ENCODE results near the gene HORMAD1. TPM values are rescaled to one million over a fixed set of nuclear protein-coding genes. Genes with fewer than 3 reads are reported as not detected.

Gene HORMAD1
- total and polyA plus RNA-seq, 2 of the 8 experiments (the other 6 are each of a cell fraction or from before 2014, with no cell fraction given), result not detected

- H3K4ac ChIP-seq (replicated peaks; ENCODE audit: insufficient read length, low read depth, low read length), result no peak overlapping the region
- CTCF ChIA-PET (ENCODE audit: partially characterized antibody), result interaction anchor here (1.1 kb wide), 1 partner anchor 115 kb away, joined by 3 read pairs; no protein-coding TSS in a partner anchor
- no peaks in the 10 kb centered on the region for H3K36me3 ChIP-seq (ENCODE audit: control insufficient read depth in 2 of 4, insufficient read depth in 4 of 4, low read length in 3 of 4)
- H3K27me3 ChIP-seq (replicated peaks in 1 of 4; ENCODE audit: control insufficient read depth in 3 of 4, extremely low read depth in 1 of 4, insufficient read depth in 3 of 4, low read length in 3 of 4), result no peaks in the 10 kb centered on the region
- H3K23ac ChIP-seq (ENCODE audit: insufficient read length), result no peak overlapping the region
- no peak overlapping the region for H3K56ac ChIP-seq (replicated peaks; ENCODE audit: insufficient read length, low read depth, low read length)
- H3K4me1 ChIP-seq (replicated peaks in 1 of 4; ENCODE audit: control insufficient read depth in 3 of 4, insufficient read depth in 4 of 4, low read length in 3 of 4), result no peaks in the 10 kb centered on the region
- H4K8ac ChIP-seq (ENCODE audit: extremely low read depth, insufficient read depth, low read length), result no peak overlapping the region
- no peak overlapping the region for H4K91ac ChIP-seq (replicated peaks; ENCODE audit: insufficient read length, low read length)
- H3K18ac ChIP-seq (ENCODE audit: extremely low read depth, low read length), result no peak overlapping the region
- no peaks in the 10 kb centered on the region for H3K79me1 ChIP-seq (ENCODE audit: low read depth, low read length)
- H4K5ac ChIP-seq (ENCODE audit: insufficient read length, low read depth, low read length), result no peak overlapping the region
- H3K27ac ChIP-seq (ENCODE audit: low read depth, low read length), result no peak overlapping the region
- H3K9me3 ChIP-seq (ENCODE audit: insufficient read depth in 2 of 2, low read depth in 1 of 2, low read length in 1 of 2), result no peaks in the 10 kb centered on the region
- no peak overlapping the region for H3K4me2 ChIP-seq (ENCODE audit: insufficient read depth in 1 of 2, low read depth in 2 of 2, low read length in 2 of 2)
- DNase-seq (ENCODE audit: low read depth in 1 of 2, low spot score in 2 of 2) (no peak), FAIRE-seq (no peak)
- H3K79me2 ChIP-seq (ENCODE audit: control insufficient read depth in 1 of 2, insufficient read depth in 2 of 2, low read length in 2 of 2), result no peaks in the 10 kb centered on the region
- no peak overlapping the region for H3K14ac ChIP-seq (ENCODE audit: insufficient read length)
- 95% methylated on average over 2 of the region's 2 CpGs; no CpG with 5 or more reads in 1 of the 2 experiments for WGBS, 2 experiments (ENCODE audit: extremely low coverage in 1 of 2, insufficient coverage in 1 of 2, insufficient read length in 1 of 2, insufficient replicate concordance in 2 of 2, low coverage in 1 of 2, low lambda C conversion rate in 2 of 2, missing lambda C conversion rate in 1 of 2)
- H4K20me1 ChIP-seq (replicated peaks in 1 of 2; ENCODE audit: control insufficient read depth in 1 of 2, insufficient read depth in 2 of 2, low read length in 2 of 2), result no peaks in the 10 kb centered on the region
- H2BK5ac ChIP-seq (ENCODE audit: low read depth, low read length), result no peak overlapping the region
- H3K23me2 ChIP-seq (ENCODE audit: low read depth, low read length), result no peaks in the 10 kb centered on the region
- no peak overlapping the region for H2BK12ac ChIP-seq (ENCODE audit: low read depth, low read length)
- no peak overlapping the region for H2AFZ ChIP-seq (ENCODE audit: low read length)
- no peak overlapping the region for H3K9ac ChIP-seq (replicated peaks in 1 of 4; ENCODE audit: extremely low read depth in 1 of 4, low read depth in 3 of 4, low read length in 3 of 4)
- no peak overlapping the region for H2BK15ac ChIP-seq (ENCODE audit: low read length)
- POLR2A ChIA-PET (ENCODE audit: partially characterized antibody), result interaction anchor here (0.7 kb wide), 1 partner anchor 138 kb away, joined by 3 read pairs; no protein-coding TSS in a partner anchor
- H2BK20ac ChIP-seq (ENCODE audit: low read length), result no peak overlapping the region
- H3K4me3 ChIP-seq (ENCODE audit: extremely low read depth in 1 of 4, insufficient read depth in 2 of 4, low read depth in 3 of 4, low read length in 4 of 4), result no peak overlapping the region
- H2AK5ac ChIP-seq (ENCODE audit: low read depth, low read length), result no peak overlapping the region
- no peak overlapping the region for H2BK120ac ChIP-seq (replicated peaks; ENCODE audit: low read depth, low read length)
- TF ChIP-seq RFX5 (IDR thresholded peaks at IDR 0.05; ENCODE audit: borderline replicate concordance, low read depth, low read length) (no peak), SRF (IDR thresholded peaks at IDR 0.05; ENCODE audit: low read depth, low read length) (no peak), KDM1A (IDR thresholded peaks at IDR 0.05; ENCODE audit: borderline replicate concordance, low read length) (no peak), YY1 (IDR thresholded peaks at IDR 0.05; ENCODE audit: low read depth, low read length) (no peak), POLR2AphosphoS5 (IDR thresholded peaks at IDR 0.05; ENCODE audit: low read depth, low read length) (no peak), RXRA (IDR thresholded peaks at IDR 0.05; ENCODE audit: insufficient read depth, low read depth, low read length) (no peak), SIX5 (IDR thresholded peaks at IDR 0.05; ENCODE audit: low read depth, low read length) (no peak), USF2 (IDR thresholded peaks at IDR 0.05; ENCODE audit: low read length) (no peak), JUN (IDR thresholded peaks at IDR 0.05; ENCODE audit: low read depth, low read length) (no peak), FOSL1 (IDR thresholded peaks at IDR 0.05; ENCODE audit: insufficient read depth, low read depth, low read length) (no peak), BCL11A (IDR thresholded peaks at IDR 0.05; ENCODE audit: low read depth in 2 of 2, low read length in 2 of 2) (no peak), TAF1 (IDR thresholded peaks at IDR 0.05; ENCODE audit: low read depth, low read length) (no peak), ZNF274 (IDR thresholded peaks at IDR 0.05; ENCODE audit: borderline replicate concordance, extremely low read depth, low read length) (no peak), EGR1 (IDR thresholded peaks at IDR 0.05; ENCODE audit: borderline replicate concordance, low read depth, low read length) (no peak)
Measured at GRCh38 chr1:150708595-150708994, 12.1 kb downstream of the HORMAD1 start.

Data from H1 (cell line).